Stimulated activated CD4-positive, alpha-beta T cell treated with anti-CD3 and anti-CD28 coated beads, Interleukin-2, amount 100 ng/mL, for 48 hours (primary cell): Measurements from ENCODE around the gene ATF3.
"Not testable (repeated sequence)": the region's sequence is repeated elsewhere in the genome, so short reads cannot be mapped to it uniquely, and the experiment has no call there.

Experiments
- DNase-seq, 2 donors: peaks; one replicate each; pipeline ENCODE4 v3.0.0-alpha.2; 2020

ATF3 gene

DNA sequence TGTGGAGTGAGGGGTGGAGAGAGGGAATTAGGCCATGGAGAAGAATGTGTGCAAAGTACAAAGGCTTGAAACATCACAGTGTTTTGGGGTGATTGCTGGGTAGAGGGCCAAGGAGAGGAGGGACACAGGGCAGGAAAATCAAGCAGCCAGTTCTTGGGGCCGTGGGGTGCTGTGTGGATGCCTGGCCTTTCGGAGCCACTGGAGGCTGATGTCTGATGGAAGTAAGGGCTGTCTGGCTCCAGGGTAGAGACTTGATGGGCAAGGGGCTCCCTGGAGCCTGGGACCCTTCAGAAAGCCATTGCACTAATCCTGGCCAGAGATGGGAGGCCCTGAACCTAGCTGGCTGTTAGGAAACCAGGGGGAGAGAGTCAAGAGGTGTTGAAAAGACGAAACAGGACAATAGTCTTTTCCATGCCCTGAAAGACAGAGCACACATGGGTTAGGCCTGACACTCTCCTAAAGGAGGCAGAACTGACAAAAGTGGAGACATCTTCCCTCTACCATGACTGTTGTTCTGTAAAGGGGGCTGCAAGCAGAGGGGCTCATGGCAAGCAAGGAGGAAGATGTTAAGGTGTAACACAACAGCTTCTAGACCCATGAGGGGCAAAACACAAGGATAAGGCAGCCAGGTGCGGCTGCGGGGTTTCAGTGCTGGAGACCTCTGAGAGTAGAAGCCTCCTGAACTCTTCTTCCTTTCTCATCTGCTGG is 21.0 kb downstream of the ATF3 start:
- no peak for DNase-seq

DNA sequence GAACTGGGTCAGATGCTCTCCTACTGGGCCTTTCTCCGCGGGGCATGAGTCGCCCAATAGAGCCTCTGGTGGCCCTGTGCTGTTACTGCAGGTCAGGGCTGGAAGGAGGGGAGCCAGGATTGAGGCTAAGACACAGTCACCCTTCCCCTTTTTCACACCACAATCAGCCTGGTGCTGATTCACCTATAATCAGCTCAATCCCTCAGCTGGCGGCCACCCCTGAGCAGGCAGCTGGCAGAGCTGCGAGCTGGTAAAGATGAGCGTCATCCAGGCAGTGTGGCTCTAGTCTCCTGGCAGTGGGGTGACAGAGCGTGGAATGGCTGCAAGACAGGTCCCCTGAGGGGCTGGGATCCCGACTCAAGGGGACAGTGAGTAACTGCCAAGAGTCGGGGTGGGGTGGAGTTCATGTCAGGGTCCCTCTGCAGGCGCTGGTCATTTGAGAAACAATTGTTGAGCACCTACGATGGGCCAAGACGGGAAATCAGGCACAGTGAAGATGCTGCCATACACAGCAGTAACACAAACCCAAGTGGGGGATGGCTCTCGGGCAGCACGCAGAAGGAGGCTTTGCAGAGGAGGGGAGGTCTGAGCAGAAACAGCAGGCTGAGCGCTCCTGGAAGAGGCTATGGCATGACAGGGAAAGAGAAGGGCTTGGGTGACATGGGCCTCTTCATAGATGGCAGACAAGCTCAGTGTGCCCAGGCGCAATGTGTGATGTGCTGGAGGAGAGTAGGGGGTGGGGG is 21.8 kb downstream of the ATF3 start:
- peak; percentile 50 to 60 for DNase-seq

DNA sequence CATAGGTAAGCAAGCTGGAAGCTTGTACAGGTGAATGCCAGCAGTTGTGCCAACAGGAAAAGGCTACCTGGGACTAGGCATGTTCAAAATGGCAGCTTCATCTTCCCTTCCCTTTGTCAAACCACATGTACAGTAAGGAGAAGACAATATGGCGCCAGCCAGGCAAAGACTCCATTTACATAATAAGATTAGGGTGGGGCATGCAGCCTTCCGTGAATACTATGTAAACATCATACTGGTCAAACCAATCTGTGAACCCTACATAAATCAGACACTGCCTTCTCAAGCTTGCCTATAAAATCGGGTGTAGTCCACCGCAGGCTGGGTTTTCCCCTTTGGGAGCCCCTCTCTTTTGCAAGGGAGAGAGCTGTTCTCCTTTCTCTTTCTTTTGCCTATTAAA is 24.6 kb downstream of the ATF3 start:
- DNase-seq, result no peak

DNA sequence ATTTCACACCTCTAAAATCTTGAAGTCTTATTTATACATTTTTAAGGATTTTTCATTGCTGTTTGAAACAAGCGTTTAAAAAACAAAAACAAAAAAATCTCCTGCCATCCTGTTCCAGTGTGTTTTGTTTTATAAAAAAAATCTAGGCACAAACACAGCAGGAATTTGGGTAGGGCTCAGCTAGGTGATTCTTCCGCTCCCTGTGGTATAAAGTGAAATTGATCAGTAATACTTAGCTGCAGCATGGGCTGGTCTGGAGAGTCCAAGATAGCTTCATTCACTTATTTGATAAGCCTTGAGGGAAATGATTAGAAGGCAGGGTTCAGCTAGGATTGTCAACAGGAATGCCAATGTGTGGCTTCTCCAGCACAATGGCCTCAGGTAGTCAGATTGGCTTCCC is 25.7 kb downstream of the ATF3 start:
- DNase-seq, result no peak

DNA sequence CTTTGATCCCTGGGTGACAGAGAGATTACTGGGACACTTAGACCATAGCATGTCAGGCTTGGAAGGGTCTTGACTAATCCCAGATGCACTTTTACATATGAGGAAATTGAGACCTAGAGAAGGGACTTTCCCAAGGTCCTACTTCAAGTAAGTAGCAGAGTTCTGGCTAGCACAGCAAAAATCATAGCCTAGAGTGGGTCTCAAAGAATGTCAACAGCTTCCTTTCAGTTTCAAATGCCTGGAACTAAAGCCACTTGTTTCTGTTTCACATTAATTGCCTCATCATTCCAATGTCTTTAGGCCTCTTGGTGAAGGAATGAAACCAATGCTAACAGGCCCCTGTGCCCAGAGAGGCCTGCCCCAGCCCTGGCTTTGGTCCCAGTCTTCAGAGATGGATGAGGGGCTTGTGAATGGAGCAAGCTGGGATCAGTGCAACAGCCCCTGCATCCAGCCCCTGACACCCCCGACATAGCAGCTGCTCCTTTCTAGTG is 26.6 kb downstream of the ATF3 start:
- DNase-seq, result no peak

DNA sequence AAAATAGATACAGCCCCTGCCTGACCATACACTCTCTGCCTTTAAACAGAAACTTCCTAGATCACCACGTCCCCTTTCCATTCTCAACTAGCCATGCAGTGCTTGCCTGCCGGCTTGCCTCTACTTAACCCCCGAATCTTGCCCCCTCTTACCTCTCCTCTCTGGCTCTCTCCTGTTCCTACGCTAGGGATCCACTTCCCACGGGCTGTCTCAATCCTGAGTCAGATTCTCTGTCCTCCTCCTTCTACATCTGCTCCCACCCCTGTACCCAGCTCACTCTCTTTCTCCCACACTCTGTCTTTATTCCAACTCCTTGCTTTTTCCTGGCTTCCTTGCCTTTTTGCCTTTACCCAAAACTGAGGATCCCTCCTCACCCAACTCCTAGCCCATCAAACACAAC is 29.3 kb downstream of the ATF3 start:
- no peak for DNase-seq

DNA sequence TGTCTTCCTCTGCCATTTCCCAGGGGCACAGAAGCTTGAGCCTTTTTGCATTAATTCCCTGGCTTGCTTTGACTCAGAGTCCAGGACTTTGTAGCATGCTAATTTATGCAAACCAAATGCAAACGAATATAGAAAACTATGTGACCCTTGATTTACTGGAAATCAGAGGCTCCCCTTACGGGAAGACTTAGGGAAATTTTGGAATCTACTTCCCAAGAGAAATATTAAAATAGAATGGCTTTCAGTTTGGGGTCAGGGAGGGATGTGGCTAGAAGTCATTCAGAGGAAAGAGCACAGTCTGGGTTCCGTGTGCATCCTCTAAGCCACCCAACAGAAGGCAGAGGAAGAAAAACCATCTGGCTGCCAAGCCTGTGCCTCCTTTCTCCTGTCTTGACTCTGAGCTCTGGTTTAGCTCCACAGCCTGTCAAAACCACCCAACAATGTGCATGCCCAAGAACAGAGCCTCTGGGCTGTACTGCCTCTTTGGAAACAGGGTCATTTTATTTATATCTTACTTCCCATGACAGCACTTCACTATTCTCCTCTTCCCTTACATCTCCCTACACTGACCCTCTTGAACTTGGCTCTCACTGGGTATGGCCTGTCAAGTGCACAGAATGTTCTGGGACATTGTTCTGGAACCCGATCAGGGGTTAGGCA is 30.1 kb downstream of the ATF3 start:
- no peak for DNase-seq

DNA sequence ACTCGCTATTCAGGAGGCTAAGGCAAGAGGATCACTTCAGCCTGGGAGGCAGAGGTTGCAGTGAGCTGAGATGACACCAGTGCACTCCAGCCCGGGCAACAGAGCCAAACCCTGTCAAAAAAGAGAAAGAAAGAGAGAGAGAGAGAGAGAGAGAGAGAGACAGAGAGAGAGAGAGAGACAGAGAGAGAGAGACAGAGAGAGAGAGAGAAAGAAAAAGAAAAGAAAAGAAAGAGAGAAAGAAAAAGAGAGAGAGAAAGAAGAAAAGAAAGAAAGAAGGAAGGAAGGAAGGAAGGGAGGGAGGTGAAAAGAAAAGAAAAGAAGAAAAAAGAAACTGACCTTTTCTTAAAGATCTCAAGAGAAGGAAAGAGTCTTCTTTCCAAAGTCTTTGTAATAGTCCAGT is 31.0 kb downstream of the ATF3 start:
- DNase-seq, result not testable (repeated sequence)

DNA sequence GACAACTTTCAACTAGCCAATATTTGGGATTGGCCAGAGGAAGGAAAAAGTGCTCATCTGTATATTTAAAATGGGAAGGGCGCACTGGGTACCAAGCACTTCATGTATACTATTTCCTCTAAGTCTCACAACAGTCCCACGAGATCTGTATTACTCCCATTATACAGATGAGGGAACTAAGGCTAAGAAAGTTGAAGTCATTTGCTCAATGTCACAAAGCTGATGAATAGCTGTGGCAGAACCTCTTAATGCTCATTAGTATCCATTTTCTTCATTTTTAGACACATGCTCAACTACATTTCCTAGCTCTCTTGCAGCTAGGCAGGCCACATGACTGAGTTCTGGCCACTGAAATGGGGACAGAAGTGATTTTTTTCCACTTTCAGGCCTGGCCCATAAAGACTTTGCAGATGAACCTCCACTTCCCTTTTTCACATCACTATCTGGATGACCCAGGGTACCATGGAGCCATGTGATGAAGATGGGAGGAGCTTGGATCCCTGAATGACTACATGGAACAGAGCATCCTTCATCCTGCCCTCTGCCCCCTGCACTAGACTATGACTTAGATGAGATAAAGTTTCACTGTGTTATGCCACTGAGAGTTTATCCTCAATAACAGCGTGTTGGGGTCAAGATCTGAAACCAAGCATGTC is 31.8 kb downstream of the ATF3 start:
- DNase-seq, result no peak

DNA sequence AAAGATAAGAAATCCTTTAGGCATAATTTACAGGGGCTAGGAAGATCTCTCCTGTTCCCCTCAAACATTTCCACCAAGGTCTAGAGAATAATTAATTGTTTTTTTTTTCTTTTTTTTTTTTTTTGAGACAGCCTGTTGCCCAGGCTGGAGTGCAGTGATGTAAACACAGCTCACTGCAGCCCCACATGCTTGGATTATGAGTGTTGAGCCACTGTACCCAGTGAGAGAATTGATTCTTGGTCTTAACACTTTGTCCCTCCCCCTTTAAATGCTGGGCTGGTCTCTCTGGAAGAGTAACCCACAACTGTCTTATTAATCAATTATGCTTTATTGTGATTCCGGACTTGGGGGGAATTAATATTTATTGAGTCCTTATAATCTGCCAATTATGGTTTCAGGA is 33.4 kb downstream of the ATF3 start:
- DNase-seq, result no peak

DNA sequence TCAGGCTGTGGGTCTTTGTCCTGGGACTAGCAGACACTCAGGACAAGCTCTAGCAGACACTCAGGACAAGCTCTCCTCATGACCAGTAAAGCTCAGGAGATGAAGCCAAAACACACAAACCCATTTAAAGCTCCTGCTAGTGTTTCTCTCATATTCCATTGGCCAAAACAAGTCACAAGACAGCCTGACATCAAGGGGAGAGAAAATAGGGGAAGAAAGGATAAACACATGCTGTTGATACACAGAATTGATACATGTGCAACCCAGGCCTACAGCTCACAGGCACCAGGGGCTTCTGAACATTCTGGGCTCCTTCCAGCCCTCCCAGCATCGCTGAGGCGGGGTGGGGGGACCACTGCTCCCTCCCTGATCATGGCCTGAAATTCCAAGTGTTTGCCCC is 35.3 kb downstream of the ATF3 start:
- DNase-seq, result no peak

DNA sequence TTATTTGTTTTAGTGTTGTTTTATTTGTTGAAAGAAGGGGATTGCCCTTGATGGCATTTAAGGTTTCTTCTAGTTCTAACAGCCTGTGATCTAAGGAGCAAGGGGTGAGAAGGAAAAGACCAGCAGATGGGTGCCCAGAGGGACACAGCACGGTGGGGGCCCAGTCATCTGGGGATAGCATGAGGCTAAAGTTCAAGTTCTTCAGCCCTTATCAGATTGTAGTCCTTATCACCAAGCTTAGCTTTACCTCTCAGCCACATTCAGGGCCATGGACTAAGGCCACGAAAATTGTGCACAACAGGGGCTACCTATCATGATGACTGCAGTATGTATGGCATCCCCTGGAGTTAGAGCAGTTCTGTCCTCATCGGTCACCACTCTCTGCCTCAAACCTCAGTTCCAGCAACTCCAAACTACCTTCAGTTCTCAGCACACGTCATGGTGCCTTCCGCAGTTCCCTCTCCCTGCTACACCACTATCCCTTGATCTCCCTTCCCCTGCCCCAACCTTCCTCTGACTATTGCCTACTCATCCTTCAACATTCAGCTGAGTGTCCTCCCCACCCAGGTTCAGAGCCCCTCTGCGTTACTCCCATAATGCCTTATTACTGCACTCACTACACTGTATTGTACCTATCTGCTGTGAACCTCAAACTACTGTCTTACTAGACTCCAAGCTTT is 36.4 kb downstream of the ATF3 start:
- DNase-seq, result no peak

DNA sequence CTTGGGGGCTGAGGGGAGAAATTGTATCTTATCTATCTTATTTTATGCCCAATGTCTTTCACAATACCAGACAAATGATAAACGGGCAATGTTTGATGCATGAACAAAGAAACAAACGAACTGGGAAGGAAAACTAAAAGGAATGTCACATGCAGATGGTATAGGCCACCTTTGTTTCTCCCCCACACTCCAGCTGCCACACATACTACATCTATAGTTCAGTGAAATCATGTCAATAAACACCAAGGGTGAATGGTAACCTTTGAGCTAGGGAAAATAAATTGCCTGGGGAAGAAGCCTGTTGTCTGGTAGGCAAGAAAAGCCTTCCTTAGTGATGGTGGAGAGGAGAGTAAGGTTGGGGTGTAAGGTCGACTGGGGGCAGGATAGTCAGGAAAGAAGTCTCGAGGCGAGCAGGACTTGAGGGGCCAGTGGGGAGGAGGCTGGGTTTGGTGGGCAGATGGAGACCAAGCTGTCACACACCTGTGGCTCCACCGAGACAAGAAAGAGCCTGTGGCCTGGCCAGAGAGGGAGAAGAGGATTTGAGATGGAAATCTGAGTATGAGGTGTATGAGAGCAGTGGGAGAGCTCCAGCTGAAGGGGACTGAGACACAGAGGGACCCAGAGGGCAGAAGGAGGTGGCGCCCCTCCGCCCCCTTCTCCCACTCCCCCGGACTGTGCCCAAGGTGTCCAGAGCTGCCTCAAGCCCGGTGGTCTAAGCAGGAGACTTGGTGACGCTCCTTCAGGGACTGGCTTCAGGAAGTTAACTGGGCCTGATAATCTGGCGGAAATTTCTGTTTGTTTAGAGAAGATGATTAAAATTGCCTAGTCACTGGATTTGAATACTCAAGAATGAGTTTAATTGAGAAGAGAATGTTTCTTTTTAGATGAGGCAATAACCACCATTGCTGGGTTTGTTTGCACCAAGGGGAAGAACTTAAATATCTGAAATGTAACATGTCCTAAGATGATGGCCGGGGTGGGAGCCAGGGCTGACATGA is 37.3 kb downstream of the ATF3 start:
- DNase-seq, result no peak

DNA sequence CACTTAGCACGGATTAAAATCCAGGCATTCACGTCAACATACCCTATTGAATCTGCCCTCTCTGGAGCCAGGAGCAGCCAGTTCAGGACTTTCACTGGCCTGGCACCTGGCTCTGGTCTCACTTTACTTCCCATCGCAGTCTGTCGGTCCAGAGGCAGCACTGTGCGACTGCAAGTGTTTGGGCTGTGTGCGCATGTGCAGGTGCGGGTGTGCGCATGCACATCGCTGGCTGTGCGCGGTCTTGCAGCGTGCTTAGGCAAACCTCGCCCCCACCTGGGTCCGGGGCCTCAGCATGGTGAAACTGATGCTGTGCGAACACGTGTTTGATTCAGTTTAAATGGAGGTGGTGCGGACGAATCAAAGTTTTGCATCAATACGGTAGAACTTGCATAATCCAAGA is 38.0 kb downstream of the ATF3 start:
- no peak for DNase-seq

DNA sequence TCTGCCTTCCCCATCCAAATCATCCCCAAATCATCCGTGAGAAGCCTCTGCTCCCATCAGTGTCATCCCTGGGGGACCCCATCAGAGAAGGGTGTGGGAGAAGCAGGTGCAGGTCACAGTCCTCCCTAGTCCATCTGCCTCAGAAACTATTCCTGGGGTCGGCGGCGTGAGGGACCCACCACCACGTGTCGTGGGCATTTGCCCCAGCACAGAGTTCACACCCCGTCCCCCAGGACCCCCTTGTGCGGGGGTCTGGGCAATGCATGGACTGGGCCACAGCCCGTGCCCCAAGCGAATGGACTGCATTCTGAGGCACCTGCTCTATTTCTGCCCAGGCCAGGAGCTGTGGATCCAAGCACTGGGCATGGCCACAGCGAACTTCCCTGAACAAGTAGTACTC is 38.4 kb downstream of the ATF3 start:
- DNase-seq, result no peak

DNA sequence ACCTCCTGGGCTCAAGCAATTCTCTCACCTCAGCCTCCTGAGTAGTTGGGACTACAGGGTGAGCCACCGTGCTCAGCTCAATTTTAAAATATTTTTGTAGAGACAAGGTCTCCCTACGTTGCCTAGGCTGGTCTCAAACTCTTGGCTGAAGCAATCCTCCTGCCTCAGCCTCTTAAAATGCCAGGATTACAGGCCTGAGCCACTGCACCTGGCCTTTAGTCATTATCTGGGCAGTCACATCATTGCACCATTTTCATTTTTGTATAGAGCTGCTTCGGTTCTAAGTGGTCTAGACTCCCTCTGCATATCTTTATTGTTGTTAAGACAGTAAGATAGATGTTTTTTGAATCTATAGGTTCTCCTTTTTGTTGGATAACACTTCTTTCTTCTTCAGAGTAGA is 39.9 kb downstream of the ATF3 start:
- no peak for DNase-seq

DNA sequence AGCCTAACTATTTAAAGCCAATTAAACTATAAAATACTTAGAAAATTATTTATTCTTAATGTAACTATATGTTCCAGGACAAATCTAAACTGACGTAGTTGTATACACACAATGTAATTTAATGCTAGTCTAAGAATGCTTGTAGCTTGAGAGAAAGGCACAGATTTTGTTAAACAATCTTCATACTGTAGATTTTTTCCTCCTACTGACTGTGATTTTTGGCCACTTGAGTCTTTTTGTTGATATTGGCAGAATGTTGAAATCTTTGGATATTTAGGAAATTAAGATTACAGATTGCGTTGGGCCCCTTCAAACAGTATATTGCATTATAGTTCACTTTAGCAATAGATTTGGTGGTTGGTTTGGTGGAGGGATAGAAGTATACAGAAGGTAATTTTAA is 40.5 kb downstream of the ATF3 start:
- no peak for DNase-seq

DNA sequence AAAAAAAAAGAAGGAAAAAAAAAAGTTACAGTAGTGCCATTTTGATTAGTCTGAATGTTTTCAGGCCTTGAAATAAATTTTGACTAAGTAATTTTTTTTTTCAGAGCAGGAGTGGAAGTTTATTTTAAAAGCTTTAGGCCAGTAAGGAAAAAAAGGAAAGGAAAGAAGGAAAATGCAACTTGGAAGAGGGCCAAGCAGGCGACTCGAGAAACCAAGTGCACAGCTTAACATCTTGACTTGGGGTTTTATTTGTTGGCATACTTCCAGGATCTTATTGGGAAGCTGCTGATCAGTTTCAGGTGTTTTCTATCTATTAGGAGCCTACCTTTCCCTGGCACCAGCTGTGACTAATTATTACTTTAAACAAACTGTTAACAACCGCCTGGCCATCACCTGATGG is 41.7 kb downstream of the ATF3 start:
- no peak for DNase-seq

DNA sequence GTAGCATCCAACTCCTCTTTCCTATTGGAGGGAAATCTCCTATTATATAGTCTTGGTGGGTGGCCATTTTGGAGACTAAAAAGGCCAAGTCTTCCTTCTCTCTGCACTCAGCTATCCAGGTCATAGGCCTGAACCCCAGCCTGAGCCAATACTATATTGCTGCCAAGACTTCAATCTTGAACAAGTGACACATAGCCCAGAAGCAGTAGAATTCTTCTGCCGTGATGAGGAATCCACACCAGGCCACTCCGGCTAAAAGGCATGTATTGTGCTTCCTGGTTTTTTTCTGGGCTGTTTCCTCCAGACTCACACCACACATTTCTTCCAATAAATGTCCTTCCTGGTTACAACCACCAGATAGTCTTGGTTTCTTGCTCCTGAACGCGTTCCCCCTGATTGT is 43.0 kb downstream of the ATF3 start:
- no peak for DNase-seq

DNA sequence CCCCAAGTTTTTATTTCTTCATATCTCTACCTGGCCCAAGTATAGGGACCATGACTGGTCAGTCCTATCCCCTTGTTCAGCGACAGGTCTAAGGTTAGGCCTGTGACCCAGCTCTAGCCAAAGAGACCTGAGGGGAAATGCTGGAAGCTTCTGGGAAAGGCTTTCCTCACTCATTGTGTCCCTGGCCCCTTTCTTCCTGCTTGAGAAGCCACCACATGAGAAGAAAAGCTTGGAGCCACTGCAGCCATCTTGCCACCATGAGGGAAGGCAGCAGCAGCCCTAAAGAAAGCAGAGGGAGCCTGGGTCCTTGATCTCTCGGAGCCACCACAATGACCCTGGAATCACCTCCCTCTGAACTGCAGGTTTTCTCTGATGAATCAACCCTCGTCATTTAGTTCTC is 43.4 kb downstream of the ATF3 start:
- DNase-seq, result no peak

DNA sequence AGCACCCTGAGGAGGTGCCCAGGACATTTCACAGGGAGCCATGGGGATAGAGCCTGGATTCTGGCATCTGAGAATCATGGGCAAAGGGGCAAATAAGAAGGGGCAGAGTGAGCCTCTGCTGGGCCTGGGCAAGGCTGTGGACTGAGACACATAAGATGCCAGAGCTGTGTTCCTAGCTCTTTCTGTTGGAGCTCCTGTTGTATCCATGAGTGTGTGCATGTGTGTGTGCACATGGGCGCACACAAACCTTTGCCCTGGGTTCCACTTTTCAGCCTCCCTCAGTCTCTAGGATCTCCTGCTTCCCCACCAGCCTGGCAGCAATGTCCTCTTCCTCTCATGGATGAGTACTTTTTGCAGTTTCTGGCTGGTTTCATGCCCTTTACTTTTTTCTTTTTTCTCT is 44.0 kb downstream of the ATF3 start:
- DNase-seq, result no peak
